Activated T-helper 17 cell treated with anti-CD3 and anti-CD28 coated beads, Interleukin-2, amount 50 U/mL, for 72 hours (primary cell): ENCODE results near the gene MTF2. TPM values are rescaled to one million over a fixed set of nuclear protein-coding genes. Genes with fewer than 3 reads are reported as not detected.

Experiments used
- ATAC-seq: fragments of 150-1000 bp; cut with Tn5 transposase; replicated peaks from 2 replicates; pipeline ENCODE4 v1.10.0; 2021; ENCODE audit warnings: mild to moderate bottlenecking, moderate library complexity
- H3K27ac Mint-ChIP-seq: one replicate; pipeline ENCODE4 v1.8.0; 2022; ENCODE audit warnings: mixed read lengths
- H3K27me3 Mint-ChIP-seq: one replicate; pipeline ENCODE4 v1.8.0; 2022; ENCODE audit warnings: mixed read lengths
- H3K36me3 Mint-ChIP-seq: one replicate; pipeline ENCODE4 v1.8.0; 2022; ENCODE audit warnings: low read depth, mild to moderate bottlenecking, mixed read lengths
- H3K4me1 Mint-ChIP-seq: one replicate; pipeline ENCODE4 v1.8.0; 2022; ENCODE audit warnings: mixed read lengths
- H3K4me3 Mint-ChIP-seq: one replicate; pipeline ENCODE4 v1.8.0; 2022; ENCODE audit warnings: mild to moderate bottlenecking, mixed read lengths
- H3K9me3 Mint-ChIP-seq: one replicate; pipeline ENCODE4 v1.8.0; 2022; ENCODE audit warnings: mixed read lengths
- total RNA-seq, 2 donors: library from RNA; stranded (reverse); gene quantifications; one replicate each; pipeline ENCODE4 v1.2.3, GENCODE V29; 2022

MTF2 gene
- total RNA-seq, 2 donors from 2014 or later: 50.0 to 58.5 TPM

DNA sequence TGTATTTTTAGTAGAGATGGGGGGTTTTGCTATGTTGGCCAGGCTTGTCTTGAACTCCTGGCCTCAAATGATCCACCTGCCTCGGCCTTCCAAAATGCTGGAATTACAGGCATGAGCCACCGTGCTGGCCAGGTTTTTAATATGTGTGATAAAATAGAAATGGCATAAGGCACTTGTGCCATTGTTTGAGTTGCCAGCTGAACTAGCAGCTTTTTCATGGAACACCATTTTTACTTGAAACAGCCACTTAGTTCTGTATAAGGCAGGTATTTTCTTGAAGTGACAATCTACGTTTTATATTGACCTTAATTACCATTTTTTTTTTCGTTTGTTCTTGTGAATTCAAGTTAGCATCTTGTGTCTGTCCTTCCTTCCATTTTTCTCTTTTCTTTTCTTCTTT lies 28.3 kb downstream of the MTF2 start:
- Mint-ChIP-seq H3K27ac (no peak overlapping the region), H3K9me3 (no peaks in the 10 kb centered on the region), H3K27me3 (no peaks in the 10 kb centered on the region), H3K36me3 (peaks cover 86% of the 10 kb centered on the region), H3K4me3 (no peak overlapping the region), H3K4me1 (peaks cover 14% of the 10 kb centered on the region)
- no peak for ATAC-seq

GRCh38 chr1:93108335-93108734 lies 29.3 kb downstream of the MTF2 start:
- peaks cover 92% of the 10 kb centered on the region for H3K36me3 Mint-ChIP-seq

DNA sequence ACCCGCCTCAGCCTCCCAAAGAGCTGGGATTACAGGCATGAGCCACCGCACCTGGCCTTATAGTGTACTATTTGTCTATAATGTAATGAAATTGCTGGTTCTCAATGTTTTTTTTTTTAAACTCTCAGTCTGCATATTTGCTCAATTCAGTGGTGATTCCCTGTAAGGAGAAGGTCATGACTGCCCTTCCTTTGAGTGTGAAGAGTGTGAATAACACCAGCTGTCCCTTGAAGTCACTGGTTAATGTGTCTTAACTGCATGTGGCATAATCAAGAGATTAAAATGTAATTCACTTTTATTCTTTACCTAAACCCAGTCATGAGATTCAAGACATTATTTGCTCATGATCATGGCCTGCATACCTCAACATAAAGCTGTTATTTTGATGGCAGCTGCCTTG lies 30.5 kb downstream of the MTF2 start:
- ATAC-seq: no peak
- Mint-ChIP-seq H3K9me3 (no peaks in the 10 kb centered on the region), H3K27ac (no peak overlapping the region), H3K4me3 (no peak overlapping the region), H3K36me3 (peaks cover 92% of the 10 kb centered on the region), H3K4me1 (peaks cover 11% of the 10 kb centered on the region), H3K27me3 (no peaks in the 10 kb centered on the region)

More at GRCh38 chr1:93108335-93108734, 29.3 kb downstream of the MTF2 start:
- Mint-ChIP-seq H3K4me3 (no peak overlapping the region), H3K27ac (no peak overlapping the region), H3K4me1 (peaks cover 11% of the 10 kb centered on the region), H3K27me3 (no peaks in the 10 kb centered on the region), H3K9me3 (no peaks in the 10 kb centered on the region)
- ATAC-seq: no peak

DNA sequence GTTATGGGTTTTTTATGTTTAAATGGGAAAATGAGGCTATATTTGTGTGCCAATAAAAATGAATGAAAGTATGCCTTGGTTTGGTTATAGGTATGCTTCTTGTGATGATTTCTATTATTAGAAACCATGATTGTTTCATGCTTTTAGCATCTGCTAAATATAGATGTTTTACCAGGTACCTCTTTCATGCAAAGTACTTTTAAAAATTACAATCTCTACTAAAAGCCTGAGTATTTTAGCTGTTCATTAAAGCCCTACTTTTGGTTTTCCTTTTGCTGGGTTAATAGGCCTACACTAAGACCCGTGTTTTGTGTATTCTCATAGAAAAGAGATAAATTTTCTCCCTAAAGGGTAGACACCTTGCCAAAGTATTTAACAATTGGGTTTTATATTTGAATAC lies 32.0 kb downstream of the MTF2 start:
- H3K27me3 Mint-ChIP-seq: no peaks in the 10 kb centered on the region
- H3K36me3 Mint-ChIP-seq: peaks cover 88% of the 10 kb centered on the region
- no peak overlapping the region for H3K27ac Mint-ChIP-seq
- H3K4me3 Mint-ChIP-seq: no peak overlapping the region
- no peak for ATAC-seq
- H3K9me3 Mint-ChIP-seq: no peaks in the 10 kb centered on the region
- peaks cover 11% of the 10 kb centered on the region for H3K4me1 Mint-ChIP-seq

DNA sequence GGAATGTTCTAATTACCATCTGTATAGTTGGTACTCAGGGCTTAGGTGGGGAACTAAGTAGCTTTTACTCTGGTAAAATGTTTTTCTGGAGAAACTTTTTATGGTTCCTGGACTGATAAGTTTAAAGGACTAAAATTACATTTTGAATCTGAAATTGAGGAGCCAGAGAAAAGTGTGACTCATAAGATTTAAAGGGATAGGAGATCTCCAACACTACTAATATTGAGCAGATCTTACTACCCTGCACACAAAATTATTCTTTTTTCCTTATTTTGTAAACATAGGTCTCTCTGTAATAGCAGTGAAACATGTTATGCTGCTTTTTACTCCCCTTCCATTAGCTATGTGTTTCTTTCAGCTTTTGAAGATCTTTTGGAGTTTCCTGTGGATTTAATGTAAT lies 32.5 kb downstream of the MTF2 start:
- Mint-ChIP-seq H3K4me3 (no peak overlapping the region), H3K36me3 (peaks cover 88% of the 10 kb centered on the region), H3K4me1 (peaks cover 11% of the 10 kb centered on the region), H3K27me3 (no peaks in the 10 kb centered on the region), H3K27ac (peak overlapping the region; percentile 69), H3K9me3 (no peaks in the 10 kb centered on the region)
- no peak for ATAC-seq

DNA sequence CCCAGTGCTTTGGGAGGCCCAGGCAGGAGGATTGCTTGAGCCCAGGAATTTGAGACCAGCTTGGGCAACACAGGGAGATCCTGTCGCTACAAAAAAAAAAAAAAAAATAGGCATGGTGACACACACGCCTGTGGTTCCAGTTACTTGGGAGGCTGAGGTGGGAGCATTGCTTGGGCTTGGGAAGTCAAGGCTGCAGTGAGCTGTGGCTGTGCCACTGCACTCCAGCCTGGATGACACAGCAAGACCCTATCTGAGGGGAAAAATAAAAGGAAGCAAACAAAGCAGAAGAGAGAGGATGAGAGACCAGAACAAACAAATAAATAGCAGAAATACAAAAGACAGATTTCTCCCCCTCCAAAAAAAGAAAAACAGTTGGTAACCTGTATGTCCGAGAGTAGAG lies 34.0 kb downstream of the MTF2 start:
- peaks cover 11% of the 10 kb centered on the region for H3K4me1 Mint-ChIP-seq
- H3K27me3 Mint-ChIP-seq: no peaks in the 10 kb centered on the region
- H3K27ac Mint-ChIP-seq: no peak overlapping the region
- H3K4me3 Mint-ChIP-seq: no peak overlapping the region
- ATAC-seq: no peak
- H3K36me3 Mint-ChIP-seq: peaks cover 88% of the 10 kb centered on the region
- H3K9me3 Mint-ChIP-seq: no peaks in the 10 kb centered on the region

DNA sequence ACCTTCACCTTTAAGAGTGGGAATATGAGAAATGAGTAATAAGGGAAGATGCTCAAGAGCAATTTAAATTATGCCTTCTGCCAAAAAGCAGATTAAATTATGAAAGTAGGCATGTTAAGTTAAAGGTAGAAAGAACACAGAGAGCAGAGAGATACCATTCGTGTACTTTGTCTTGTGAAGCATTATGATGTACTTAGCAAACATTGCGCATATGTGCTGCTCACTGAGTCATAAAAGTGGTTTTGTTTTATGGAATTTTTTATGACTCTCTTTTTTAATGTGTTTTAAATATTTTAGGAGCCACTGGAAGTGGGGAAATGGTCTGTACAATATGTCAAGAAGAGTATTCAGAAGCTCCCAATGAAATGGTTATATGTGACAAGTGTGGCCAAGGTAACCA lies 35.3 kb downstream of the MTF2 start:
- no peak for ATAC-seq
- H3K4me3 Mint-ChIP-seq: no peak overlapping the region
- no peak overlapping the region for H3K27ac Mint-ChIP-seq
- peaks cover 90% of the 10 kb centered on the region for H3K36me3 Mint-ChIP-seq
- no peaks in the 10 kb centered on the region for H3K27me3 Mint-ChIP-seq
- peaks cover 4% of the 10 kb centered on the region for H3K4me1 Mint-ChIP-seq
- no peaks in the 10 kb centered on the region for H3K9me3 Mint-ChIP-seq

DNA sequence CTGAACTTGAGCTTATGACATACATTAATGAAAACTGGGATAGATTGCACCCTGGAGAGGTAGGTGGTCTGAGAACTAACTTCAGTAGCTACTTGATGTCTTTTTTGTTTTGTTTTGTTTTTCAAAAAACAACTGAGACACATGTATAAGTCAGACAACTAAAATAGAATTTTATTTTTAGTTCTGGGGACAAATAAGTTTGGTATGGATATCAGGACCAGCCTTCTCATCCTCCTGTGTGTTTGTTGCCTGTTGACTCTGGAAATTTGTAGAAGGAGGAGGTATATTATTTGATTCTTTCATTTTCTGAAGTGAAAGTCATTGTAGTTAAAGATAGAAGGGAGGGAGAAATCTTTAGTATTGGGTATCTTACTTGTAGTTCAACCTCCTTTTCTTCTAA lies 41.5 kb downstream of the MTF2 start:
- Mint-ChIP-seq H3K36me3 (peaks cover 90% of the 10 kb centered on the region), H3K27ac (no peak overlapping the region), H3K4me3 (no peak overlapping the region), H3K9me3 (no peaks in the 10 kb centered on the region), H3K27me3 (no peaks in the 10 kb centered on the region), H3K4me1 (no peaks in the 10 kb centered on the region)
- no peak for ATAC-seq

- no peaks in the 10 kb centered on the region for H3K27me3 Mint-ChIP-seq
- peaks cover 83% of the 10 kb centered on the region for H3K36me3 Mint-ChIP-seq
- no peaks in the 10 kb centered on the region for H3K9me3 Mint-ChIP-seq
- H3K4me3 Mint-ChIP-seq: no peak overlapping the region
- ATAC-seq: peak; percentile 47
- no peak overlapping the region for H3K27ac Mint-ChIP-seq
- H3K4me1 Mint-ChIP-seq: no peaks in the 10 kb centered on the region
Observed at GRCh38 chr1:93123201-93123783, 44.2 kb downstream of the MTF2 start.

DNA sequence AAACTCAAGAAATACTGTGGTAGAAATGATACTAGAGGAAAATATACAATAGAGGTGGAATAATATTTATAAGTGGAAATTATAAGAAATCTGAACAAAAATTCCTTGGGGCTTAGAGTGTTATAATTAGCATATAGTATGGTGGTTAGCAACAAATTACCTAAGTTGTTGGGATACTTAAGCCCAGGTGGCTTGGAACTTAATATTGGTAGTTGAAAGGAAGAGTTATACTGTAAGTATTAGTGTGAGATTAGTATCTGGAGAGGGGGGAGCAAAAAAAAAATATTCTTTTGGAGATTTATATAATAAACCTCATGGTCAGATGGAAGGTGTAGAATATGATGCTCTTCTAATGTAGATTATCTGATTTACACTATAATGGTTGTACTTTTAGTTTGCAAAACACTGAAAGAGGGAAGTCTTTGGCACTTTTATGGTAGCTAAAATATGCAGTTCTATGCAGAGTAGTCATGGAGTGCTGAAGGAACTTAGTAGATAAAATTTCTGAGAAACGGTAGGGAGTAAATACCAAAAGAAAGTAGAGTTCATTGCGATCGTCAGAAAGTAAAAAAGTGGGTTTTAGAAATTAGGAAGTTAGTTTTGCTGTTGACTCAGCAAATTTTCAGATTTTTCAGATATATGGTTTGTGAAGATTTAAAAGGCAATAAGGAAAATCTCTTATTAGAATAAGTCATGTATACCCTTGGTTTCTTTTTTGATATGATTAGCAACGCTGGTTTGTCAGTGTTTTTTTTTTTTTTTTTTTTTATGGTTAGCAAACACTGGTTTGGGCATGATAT lies 45.7 kb downstream of the MTF2 start:
- no peak for ATAC-seq
- Mint-ChIP-seq H3K27ac (no peak overlapping the region), H3K4me1 (no peaks in the 10 kb centered on the region), H3K27me3 (no peaks in the 10 kb centered on the region), H3K36me3 (peaks cover 68% of the 10 kb centered on the region), H3K4me3 (no peak overlapping the region), H3K9me3 (no peaks in the 10 kb centered on the region)

DNA sequence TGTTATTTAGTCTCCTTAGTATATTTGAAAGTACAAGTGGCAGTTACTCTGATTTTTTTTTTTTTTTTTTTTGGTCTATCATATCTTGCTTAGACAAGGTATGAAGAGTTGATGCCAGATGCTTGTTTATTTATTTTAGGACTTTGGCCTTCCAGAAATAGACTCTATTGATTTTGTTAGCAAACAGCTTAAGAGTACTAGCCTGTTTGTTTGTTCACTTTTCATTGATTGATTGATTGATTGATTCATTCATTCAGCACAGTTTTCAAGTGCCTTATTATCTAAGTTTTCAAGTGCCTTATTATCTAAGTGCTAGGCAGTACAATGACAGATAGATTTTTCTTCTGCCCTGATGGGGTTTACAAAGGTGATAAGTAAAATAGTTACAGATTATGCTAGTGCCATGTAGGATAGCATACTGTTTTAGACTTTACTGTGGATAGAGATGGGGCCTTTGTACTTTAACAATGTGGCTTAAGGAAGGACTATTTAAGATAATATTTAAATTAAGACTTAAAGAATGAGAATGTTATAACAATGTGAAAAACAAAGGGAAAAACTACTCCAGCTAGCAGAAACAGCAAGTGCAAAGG lies 50.5 kb downstream of the MTF2 start:
- Mint-ChIP-seq H3K4me1 (no peaks in the 10 kb centered on the region), H3K4me3 (no peak overlapping the region), H3K36me3 (peaks cover 28% of the 10 kb centered on the region), H3K27me3 (no peaks in the 10 kb centered on the region), H3K9me3 (no peaks in the 10 kb centered on the region), H3K27ac (no peak overlapping the region)
- ATAC-seq: no peak

GRCh38 chr1:93132638-93133037 lies 53.6 kb downstream of the MTF2 start:
- no peak overlapping the region for H3K4me3 Mint-ChIP-seq
- no peak overlapping the region for H3K27ac Mint-ChIP-seq
- H3K36me3 Mint-ChIP-seq: peaks cover 1% of the 10 kb centered on the region
- no peak for ATAC-seq
- H3K27me3 Mint-ChIP-seq: no peaks in the 10 kb centered on the region
- H3K9me3 Mint-ChIP-seq: no peaks in the 10 kb centered on the region
- H3K4me1 Mint-ChIP-seq: peaks cover 5% of the 10 kb centered on the region

DNA sequence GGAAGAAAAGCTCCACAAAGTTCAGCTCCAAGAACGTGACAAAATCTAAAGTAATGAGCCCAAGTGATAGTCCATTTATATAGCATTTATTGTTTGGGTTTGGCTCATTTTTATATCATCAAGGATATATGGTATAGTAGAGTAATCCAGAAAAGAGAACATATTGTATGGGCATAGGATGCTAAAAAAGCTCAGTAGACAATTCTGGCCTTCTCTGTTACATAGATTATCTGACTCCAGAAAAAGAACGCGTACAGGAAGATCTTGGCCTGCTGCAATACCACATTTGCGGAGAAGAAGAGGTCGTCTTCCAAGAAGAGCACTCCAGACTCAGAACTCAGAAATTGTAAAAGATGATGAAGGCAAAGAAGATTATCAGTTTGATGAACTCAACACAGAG lies 57.4 kb downstream of the MTF2 start:
- H3K9me3 Mint-ChIP-seq: no peaks in the 10 kb centered on the region
- ATAC-seq: no peak

DNA sequence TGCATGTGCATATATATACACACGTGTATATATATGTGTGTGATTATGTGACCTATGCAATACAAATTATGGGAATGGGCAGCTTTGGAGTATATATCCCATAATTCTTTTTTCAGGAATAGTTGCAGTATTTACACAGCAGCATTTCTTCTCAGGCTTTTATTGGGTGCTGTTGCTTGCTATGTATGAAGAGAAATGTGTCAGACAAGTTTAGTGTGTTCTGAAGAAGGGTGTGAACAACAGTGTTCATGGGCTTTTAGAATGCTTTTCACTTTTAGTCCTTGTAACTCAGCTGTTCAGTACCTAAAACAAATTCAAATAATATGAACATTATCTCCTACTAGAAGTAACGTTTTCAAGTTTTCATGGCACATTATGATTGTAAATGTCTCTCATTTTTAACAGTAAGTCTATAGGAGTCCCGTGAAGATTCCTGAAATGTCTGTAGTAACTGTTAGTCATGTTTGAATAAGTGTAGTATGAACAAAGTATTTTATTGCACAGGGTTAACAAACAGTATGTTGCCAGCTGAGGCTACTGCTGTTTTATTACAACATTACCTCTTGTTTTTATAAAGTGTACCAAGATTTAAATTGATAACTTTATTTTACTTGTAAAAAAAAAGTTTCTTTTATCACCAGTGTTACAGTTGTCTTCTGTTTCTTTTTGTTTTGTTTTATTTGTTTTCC lies 58.7 kb downstream of the MTF2 start:
- no peak for ATAC-seq
- Mint-ChIP-seq H3K4me3 (no peak overlapping the region), H3K4me1 (peaks cover 5% of the 10 kb centered on the region), H3K9me3 (no peaks in the 10 kb centered on the region), H3K27me3 (no peaks in the 10 kb centered on the region), H3K27ac (no peak overlapping the region), H3K36me3 (peaks cover 22% of the 10 kb centered on the region)

More for the DNA sequence above, 57.4 kb downstream of the MTF2 start:
- H3K27ac Mint-ChIP-seq: peak overlapping the region; percentile 28
- H3K36me3 Mint-ChIP-seq: peaks cover 12% of the 10 kb centered on the region
- H3K27me3 Mint-ChIP-seq: no peaks in the 10 kb centered on the region
- peaks cover 5% of the 10 kb centered on the region for H3K4me1 Mint-ChIP-seq
- no peak overlapping the region for H3K4me3 Mint-ChIP-seq
